NK-92 (cell line): Measurements from ENCODE around the gene P2RX7.

Experiments used
- DNase-seq: peaks from one replicate; lab custom pipeline; 2025; ENCODE audit not compliant: unreplicated experiment; lab: John Stamatoyannopoulos, UW

Gene P2RX7

DNA sequence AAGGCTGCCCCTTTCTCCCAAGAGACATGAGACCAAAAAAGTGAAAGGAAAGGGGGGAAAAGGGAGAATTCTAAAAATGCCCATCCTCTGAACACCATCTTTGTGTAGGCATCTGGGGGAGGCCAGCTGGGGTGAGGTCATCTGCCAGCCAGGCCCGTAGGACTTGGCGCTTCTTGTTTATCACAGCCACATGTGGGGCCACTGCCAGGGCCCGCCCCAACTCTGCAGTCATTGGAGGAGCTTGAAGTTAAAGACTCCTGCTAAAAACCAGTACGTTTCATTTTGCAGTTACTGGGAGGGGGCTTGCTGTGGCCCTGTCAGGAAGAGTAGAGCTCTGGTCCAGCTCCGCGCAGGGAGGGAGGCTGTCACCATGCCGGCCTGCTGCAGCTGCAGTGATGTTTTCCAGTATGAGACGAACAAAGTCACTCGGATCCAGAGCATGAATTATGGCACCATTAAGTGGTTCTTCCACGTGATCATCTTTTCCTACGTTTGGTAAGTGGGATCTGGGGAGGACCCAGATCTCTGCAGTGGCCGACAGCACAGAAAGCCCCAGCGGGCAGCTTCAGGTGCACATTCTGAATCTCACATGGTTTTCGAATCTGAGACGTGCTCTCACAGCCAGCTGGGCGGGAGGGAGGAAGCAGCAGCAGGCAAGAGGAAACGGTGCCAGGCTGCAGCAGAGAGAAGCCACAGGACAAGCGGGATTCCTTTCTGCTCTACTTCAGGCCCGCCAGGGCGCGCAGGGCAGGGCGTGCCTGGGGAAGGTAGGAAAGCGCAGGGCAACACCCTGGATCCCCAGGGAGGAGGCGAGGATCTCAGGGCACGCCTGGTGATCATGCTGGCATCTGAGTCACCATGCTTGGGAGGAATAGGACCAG, at the start of gene P2RX7:
Gene P2RX7 (plus strand): TSS at position 276 of the 881 bp plus-strand sequence. CDS start 95 bp downstream, at position 371.
- no peak for DNase-seq

DNA sequence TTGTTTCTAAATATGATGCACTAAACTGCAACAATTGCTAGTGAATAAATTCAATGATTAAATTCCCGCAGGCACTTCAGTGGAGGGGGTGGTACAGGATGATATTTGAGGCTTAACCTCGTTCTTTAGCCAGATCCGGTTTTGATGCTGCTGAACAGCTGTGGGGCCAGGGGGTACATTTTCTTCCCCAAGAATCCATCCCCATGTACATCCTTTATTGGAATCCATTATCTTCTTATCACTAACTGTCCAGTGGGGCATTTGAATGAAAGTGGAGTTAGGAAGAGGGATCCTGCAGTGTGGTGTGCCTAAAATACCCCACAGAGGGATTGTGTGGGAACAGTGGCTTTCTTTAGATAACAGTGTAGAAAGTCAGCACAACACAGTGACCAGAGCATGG, 48.4 kb upstream of the P2RX7 start:
- DNase-seq = no peak

- DNase-seq = no peak
These were observed 47.6 kb upstream of the P2RX7 start for GRCh38 chr12:121085069-121085468.

DNA sequence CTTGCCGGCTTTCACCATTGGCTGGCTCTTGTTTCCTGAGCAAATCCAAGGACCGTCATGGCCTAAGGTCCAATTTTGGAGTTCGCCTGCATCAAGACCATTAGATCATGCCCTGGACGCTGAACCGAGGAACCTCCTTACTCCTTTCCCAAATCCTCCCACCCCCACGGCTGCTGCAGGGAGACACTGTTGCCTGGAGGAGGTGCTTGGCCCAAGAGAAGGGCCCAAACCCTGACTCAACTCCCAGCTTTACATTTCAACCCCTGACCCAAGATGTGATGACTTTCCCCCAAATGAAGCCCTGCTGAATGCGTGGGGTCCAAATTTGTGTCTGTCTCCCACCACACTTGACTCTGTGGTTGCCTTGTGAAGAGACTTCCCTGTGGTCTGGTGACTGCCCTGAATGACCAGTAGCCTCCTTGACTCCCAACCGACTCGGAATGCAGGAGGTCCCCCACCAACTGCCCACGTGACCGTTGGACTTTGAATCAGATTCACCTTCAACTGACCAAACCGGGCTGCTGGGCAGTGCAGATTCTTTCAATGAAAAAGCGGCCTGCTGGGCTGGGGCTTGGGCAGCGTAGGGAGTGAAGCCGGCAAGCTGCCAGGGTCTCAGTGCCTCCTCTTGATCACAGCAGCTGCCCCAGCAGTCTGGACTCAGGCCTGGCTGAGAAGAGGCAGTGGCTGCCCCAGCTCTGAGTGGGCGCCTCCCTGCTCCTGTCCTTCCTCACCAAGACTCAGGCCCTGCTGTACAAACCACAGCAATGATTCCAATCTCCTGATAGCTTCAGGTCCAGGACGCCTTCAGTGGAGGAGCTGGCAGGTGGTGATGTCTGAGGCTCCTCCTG, 46.9 kb upstream of the P2RX7 start:
- no peak for DNase-seq

GRCh38 chr12:121086781-121087295, 45.8 kb upstream of the P2RX7 start:
- DNase-seq = no peak

GRCh38 chr12:121087467-121088194, 45.0 kb upstream of the P2RX7 start:
- no peak for DNase-seq

DNA sequence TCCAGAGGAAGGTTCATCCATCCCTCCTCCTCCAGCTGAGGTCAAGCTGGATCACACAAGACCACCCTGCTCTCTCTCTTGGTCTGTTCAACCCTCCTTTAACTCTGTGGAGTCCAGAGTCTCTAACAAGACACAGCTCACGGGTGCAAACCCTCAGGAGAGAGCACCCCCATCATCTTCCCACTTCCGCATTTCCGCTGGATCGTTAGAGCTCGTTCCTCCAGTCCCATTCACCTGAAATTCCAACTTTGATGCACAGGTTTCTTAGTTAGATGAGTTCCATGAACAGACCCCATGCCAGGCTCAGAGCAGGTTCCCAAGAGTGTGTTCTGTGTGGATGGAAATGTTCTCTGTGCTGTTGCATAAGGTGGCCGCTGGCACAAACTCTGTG, 44.5 kb upstream of the P2RX7 start:
- DNase-seq = no peak

- no peak for DNase-seq
These were observed 43.5 kb upstream of the P2RX7 start for GRCh38 chr12:121089031-121089812.

GRCh38 chr12:121089813-121090430, 42.8 kb upstream of the P2RX7 start:
- no peak for DNase-seq

DNA sequence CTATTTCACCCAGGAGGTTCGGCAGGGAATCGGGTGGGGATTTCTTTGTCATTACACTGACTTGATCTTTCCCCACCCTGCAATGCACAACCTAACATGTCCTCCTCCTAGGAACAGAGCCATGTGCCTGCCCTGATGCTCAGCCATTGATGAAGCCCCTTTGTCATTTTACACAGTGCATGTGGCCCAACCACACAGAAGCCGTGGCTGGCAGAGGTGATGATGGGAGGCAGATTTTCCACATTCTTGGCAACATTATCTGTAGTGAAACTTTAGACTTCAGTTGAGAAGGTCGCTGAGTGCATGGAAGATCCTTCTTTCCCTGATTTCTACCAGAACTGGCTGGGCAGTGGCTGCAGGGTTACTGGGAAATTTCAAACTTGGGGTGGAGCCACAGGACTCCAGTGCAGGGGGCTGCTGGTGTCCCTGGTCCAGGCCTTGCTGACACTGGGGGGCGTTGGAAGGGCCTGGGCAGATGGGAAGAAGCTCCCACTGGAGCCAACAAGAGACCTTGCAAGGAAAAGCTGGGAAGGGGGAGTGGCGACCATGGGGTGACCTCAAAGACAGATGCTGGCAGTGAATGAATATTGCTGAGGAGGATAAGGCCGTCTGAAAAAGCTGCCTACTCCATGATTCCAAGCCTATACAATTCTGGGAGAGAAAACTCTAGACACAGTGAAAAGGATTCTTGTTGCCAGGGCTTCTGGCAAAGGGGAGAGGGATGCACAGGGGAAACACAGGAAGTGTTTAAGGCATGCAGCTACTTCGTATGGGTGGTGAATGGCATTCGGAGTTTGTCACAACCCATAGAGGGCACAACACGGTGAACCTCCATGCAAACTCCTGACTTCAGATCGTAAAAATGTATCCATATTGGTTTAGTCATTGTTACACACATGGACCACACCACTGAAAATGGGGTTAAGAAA, 41.8 kb upstream of the P2RX7 start:
- no peak for DNase-seq

- DNase-seq = no peak
These were observed 40.6 kb upstream of the P2RX7 start for GRCh38 chr12:121092034-121092433.

GRCh38 chr12:121093487-121093891, 39.2 kb upstream of the P2RX7 start:
- DNase-seq = no peak

DNA sequence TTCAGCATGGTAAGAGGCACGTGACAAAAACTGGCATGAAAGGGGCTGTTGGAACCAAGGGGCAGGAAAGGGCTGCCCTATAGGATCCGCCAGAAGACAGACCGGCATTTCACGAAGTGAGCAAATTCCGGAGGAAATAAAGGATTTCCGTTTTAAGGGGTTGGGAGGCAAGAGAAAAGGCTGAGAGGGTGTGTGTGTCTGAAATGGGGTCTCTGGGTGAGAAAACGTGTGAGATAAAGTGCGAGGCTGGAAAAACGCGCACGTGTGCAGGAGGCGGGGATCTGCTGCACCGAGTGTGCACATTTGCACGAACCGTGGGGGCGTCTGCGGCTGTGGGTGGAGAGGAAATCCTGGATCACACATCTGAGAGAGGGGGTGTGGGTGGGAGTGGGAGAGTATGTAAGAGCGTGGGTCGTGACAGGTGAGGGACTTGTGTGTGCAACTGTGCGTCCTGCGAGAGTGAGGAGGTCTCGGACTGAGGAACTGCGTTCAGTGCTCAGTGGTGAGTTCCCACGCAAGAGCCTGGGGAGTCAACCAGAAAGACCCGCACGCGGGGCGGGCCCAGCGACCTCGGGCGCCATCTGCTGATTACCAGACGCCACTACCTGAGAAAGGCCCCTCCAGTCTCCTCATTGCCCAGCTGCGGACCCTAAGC, 37.0 kb upstream of the P2RX7 start:
- no peak for DNase-seq

DNA sequence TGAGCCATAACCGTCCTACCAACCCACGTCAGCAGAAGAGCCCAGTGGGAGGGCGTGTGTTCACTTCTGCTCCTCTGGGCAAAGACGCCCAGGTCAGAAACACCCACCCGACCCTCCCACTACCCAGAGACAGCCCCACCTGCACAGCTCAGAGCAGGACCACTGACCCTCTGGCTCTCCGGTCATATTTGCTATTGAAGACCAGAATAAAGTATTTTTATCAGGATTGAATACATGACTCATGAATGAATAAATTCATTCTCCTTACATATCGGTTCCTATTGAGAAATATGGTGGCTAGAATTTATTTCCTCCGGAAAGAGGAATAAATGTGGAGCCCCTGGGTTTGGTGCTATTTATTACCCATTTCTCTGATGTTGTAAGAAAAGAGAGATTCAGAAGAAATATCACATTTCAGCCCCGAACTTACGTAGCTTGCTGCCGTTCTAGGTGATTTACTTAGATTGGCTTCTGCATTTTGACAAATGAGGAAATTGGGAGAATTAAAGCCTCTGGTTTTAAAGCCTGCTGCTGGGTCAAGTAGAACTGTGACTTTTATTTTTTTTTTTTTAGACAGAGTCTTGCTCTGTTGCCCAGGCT, 36.4 kb upstream of the P2RX7 start:
- DNase-seq = no peak

DNA sequence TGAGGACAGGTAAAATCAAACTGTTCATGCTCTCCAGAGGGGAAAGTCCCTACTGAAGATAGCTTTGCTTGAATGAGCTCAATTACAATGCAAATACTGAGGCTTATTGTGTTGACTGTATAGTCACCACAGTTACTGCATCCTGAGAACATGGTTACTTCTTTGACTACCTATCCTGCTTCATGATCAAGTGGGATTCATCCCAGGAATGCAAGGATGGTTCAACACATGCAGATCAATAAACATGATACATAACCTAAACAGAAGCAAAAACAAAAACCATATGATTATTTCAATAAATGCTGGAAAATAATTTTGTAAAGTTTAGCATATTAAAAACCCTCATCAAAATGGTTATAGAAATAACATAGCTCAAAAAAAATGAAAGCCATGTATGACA, 32.9 kb upstream of the P2RX7 start:
- no peak for DNase-seq

GRCh38 chr12:121102307-121102706, 30.4 kb upstream of the P2RX7 start:
- no peak for DNase-seq

GRCh38 chr12:121107681-121108080, 25.0 kb upstream of the P2RX7 start:
- no peak for DNase-seq

- DNase-seq = no peak
These were observed 24.2 kb upstream of the P2RX7 start for GRCh38 chr12:121108492-121108891.
